MM.1S (cell line): ENCODE measurements around the gene NANP.

Source experiments
- EZH2 ChIP-seq: fragments of 300-600 bp; sonication (generic); optimal IDR thresholded peaks from 2 replicates; pipeline ENCODE3; 2017; ENCODE audit warnings: low read depth, mild to moderate bottlenecking, antibody characterized with exemption, low read length, mixed read lengths
- EZH2phosphoT487 ChIP-seq: fragments of 300-600 bp; sonication (generic); IDR thresholded peaks from 2 replicates; pipeline ENCODE4 v1.6.1; 2018; ENCODE audit warnings: antibody characterized with exemption, low read length
- TF ChIP-seq, protein P1 (sequence below): fragments of 300-600 bp; sonication (generic); IDR thresholded peaks from 2 replicates; pipeline ENCODE4 v1.5.1; 2016; ENCODE audit warnings: antibody characterized with exemption, low read length, mixed read lengths

DNA sequence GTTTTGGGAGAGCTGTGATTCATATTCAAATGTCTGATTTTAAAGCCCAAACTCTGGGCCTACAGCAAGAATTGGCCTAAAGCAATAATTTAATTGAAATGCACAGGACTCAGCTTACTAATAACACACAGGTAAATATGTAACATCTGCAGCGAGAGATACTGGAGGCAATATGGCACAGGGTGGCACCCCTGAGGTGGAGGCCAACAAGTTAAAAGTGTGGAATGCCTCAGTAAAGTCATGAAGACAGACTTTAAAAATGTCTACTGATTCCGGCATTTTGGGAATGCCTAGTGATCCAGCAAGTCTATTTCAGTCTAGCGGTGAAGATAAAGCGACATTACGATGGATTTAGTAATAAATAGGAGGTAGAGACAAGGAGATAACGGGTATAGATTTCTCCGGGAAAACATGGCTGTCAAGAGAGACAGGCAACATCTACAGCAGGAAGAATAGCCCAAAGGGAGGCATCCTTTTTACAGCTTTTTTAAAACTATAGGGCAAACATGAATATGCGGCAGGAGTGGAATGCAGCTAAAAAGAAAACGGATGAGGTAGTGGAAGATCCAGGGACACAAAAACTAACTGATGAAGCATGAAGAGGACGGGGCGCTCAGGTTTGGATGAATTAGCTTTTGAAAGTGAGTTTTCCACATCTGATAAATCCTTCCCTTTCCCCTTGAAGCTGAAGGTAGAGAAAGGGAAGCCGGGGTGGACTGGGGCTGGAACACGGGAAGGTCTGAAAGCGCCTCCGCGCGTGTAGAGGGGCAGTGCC lies 1.2 kb downstream of the NANP start:
- TF ChIP-seq, protein P1, sequence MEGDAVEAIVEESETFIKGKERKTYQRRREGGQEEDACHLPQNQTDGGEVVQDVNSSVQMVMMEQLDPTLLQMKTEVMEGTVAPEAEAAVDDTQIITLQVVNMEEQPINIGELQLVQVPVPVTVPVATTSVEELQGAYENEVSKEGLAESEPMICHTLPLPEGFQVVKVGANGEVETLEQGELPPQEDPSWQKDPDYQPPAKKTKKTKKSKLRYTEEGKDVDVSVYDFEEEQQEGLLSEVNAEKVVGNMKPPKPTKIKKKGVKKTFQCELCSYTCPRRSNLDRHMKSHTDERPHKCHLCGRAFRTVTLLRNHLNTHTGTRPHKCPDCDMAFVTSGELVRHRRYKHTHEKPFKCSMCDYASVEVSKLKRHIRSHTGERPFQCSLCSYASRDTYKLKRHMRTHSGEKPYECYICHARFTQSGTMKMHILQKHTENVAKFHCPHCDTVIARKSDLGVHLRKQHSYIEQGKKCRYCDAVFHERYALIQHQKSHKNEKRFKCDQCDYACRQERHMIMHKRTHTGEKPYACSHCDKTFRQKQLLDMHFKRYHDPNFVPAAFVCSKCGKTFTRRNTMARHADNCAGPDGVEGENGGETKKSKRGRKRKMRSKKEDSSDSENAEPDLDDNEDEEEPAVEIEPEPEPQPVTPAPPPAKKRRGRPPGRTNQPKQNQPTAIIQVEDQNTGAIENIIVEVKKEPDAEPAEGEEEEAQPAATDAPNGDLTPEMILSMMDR, result no peak
- TF ChIP-seq EZH2, result no peak
- no peak for TF ChIP-seq EZH2phosphoT487
